Sigmoid colon (tissue), 4 donors: Measurements from ENCODE around the gene UNC5C.

Experiments
- EP300 ChIP-seq, 4 donors: sonication (generic); formaldehyde crosslinking; IDR thresholded peaks; one replicate each; pipeline ENCODE4 v1.6.1; 2017; ENCODE audit warnings: antibody characterized with exemption in 4 of 4
- POLR2A ChIP-seq, 2 donors: fragments of 450-650 bp; IDR thresholded peaks; one replicate each; pipeline ENCODE4 v1.6.1; 2016; ENCODE audit warnings: antibody characterized with exemption in 2 of 2, mild to moderate bottlenecking in 2 of 2, moderate library complexity in 2 of 2
- TF ChIP-seq, protein P1 (sequence below), 4 experiments: fragments of 450-650 bp in 3 of 4; fragments of 200-600 bp in 1 of 4; IDR thresholded peaks; one replicate each; pipeline ENCODE4 v1.5.1; 2016 to 2019; ENCODE audit warnings: antibody characterized with exemption in 4 of 4, mild to moderate bottlenecking in 3 of 4, moderate library complexity in 2 of 4

DNA sequence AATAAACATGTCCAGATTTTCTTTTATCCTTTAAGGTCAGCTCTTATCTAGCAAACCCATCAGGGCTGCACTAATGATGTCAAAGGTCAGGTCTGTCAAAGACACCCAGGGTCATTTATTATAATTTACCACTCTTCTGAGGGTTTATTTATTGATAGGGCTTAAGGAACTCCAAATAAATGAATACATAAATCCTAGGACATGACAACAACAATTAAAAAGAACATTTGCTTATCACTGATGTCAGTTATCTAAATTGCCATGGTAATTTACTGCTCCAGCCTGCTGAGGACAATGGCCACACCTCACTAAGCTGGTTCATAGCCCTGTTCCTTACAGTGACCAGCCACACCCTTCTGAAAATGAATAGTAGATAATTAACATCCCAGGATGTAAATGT lies 317.1 kb downstream of the UNC5C start:
- TF ChIP-seq POLR2A (IDR thresholded peaks at IDR 0.05) (no peak), EP300 (IDR thresholded peaks at IDR 0.05) (no peak)
- TF ChIP-seq, protein P1, sequence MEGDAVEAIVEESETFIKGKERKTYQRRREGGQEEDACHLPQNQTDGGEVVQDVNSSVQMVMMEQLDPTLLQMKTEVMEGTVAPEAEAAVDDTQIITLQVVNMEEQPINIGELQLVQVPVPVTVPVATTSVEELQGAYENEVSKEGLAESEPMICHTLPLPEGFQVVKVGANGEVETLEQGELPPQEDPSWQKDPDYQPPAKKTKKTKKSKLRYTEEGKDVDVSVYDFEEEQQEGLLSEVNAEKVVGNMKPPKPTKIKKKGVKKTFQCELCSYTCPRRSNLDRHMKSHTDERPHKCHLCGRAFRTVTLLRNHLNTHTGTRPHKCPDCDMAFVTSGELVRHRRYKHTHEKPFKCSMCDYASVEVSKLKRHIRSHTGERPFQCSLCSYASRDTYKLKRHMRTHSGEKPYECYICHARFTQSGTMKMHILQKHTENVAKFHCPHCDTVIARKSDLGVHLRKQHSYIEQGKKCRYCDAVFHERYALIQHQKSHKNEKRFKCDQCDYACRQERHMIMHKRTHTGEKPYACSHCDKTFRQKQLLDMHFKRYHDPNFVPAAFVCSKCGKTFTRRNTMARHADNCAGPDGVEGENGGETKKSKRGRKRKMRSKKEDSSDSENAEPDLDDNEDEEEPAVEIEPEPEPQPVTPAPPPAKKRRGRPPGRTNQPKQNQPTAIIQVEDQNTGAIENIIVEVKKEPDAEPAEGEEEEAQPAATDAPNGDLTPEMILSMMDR (IDR thresholded peaks at IDR 0.05) = no peak
